Ishikawa (cell line): ENCODE measurements around the gene DSCAML1.

Source experiments
- CEBPB ChIP-seq: IDR thresholded peaks from 2 replicates; pipeline ENCODE4 v1.6.1; 2012
- EGR1 ChIP-seq: IDR thresholded peaks from 2 replicates; pipeline ENCODE4 v1.6.1; 2012
- EP300 ChIP-seq: IDR thresholded peaks from 2 replicates; pipeline ENCODE4 v1.6.1; 2012; ENCODE audit warnings: borderline replicate concordance
- FOXM1 ChIP-seq: IDR thresholded peaks from 2 replicates; pipeline ENCODE4 v1.6.1; 2012; ENCODE audit warnings: low read depth, borderline replicate concordance
- MAX ChIP-seq: IDR thresholded peaks from 2 replicates; pipeline ENCODE4 v1.6.1; 2012
- RAD21 ChIP-seq: IDR thresholded peaks from 2 replicates; pipeline ENCODE4 v1.6.1; 2012; ENCODE audit warnings: low read depth
- REST ChIP-seq: IDR thresholded peaks from 2 replicates; pipeline ENCODE4 v1.6.1; 2012; ENCODE audit warnings: low read depth, mild to moderate bottlenecking
- TEAD4 ChIP-seq: IDR thresholded peaks from 2 replicates; pipeline ENCODE4 v1.6.1; 2012
- YY1 ChIP-seq: IDR thresholded peaks from 2 replicates; pipeline ENCODE4 v1.6.1; 2012; ENCODE audit warnings: low read depth
- ZBTB7A ChIP-seq: IDR thresholded peaks from 2 replicates; pipeline ENCODE4 v1.6.1; 2012; ENCODE audit warnings: low read depth

GRCh38 chr11:117669062-117669461 lies 128.0 kb downstream of the DSCAML1 start:
- TF ChIP-seq EP300 (no peak), MAX (no peak), REST (no peak), FOXM1 (no peak), YY1 (no peak), ZBTB7A (no peak), CEBPB (no peak), EGR1 (no peak), TEAD4 (no peak), RAD21 (no peak)
